Erythroblast (primary cell): ENCODE results near the gene TMSB15C.
"Not testable (repeated sequence)": the region's sequence is repeated elsewhere in the genome, so short reads cannot be mapped to it uniquely, and the experiment has no call there.

ENCODE experiments used
- DNase-seq, 2 experiments: peaks; one replicate each; lab custom pipeline; 2025; lab: John Stamatoyannopoulos, UW
- GATA1 ChIP-seq: IDR thresholded peaks from 2 replicates; pipeline ENCODE4 v1.6.1; 2011; ENCODE audit warnings: low read depth, mild to moderate bottlenecking, control low read depth, low read length, moderate library complexity
- POLR2A ChIP-seq: IDR thresholded peaks from 2 replicates; pipeline ENCODE4 v1.6.1; 2011; ENCODE audit warnings: mild to moderate bottlenecking, low read length

TMSB15C gene

GRCh38 chrX:104085919-104086318 is 9.9 kb upstream of the TMSB15C start:
- no peak for TF ChIP-seq GATA1
- no peak for TF ChIP-seq POLR2A
- no peak for DNase-seq

- no peak for TF ChIP-seq POLR2A
- no peak for TF ChIP-seq GATA1
- no peak for DNase-seq
Observed at GRCh38 chrX:104085477-104085876, 9.4 kb upstream of the TMSB15C start.

DNA sequence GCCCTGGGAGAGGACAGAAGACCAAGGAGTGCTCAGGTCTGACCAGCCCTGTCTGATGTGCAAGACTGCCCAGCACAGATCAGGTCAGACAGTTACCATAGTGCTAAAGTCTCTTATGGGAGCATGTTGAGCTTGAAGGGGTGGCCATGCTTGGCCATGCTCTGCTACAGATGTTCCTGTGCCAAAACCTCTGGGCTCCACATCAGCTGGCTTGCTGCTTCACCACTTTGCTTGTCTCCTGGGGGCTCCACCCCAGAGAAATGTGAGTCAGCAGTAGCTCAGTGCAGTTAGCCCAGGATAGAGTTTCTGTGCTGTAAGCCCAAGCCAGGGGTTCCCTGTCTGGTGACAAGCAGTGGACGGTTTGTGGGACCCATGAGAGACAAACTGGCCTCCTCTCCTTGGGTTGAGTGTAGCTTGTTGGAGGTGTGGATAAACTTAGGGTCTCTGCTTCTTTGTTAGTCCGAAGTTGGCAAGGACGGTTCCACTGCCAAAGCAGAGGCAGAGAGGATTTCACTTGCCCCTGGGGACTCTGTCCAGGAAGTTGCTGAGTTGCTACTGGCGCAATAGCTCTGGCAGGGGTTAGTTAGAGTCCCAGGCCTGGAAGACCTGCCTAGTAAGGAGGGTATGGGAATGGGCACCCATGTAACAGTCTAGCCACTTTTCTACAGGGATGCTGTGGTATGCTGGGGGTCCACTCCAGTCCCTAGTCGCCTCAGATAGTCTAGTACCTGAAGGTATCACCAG is 8.7 kb upstream of the TMSB15C start:
- no peak for DNase-seq

GRCh38 chrX:104084063-104084462 is 8.0 kb upstream of the TMSB15C start:
- no peak for DNase-seq
- no peak for TF ChIP-seq GATA1
- no peak for TF ChIP-seq POLR2A

More for the DNA sequence above, 8.7 kb upstream of the TMSB15C start:
- no peak for TF ChIP-seq GATA1
- TF ChIP-seq POLR2A = no peak

DNA sequence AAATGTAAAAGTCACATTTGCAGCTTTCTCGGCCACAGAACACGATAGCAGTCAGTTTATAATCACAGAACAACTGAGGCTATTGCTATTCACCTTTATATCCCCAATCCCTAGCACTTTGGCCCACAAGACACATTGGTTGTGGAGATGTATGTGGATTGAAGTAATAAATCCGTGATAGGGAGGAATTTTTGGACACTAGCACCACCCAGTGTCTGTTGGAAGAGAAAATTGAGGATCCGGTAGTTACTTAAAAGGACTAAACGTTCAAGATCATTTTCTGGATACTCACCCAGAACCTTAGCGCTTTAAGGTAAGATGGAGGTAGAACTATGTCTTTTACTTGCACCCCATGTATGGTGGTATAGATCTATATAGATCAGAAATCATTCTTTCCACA is 1.8 kb upstream of the TMSB15C start:
- not testable (repeated sequence) for DNase-seq

DNA sequence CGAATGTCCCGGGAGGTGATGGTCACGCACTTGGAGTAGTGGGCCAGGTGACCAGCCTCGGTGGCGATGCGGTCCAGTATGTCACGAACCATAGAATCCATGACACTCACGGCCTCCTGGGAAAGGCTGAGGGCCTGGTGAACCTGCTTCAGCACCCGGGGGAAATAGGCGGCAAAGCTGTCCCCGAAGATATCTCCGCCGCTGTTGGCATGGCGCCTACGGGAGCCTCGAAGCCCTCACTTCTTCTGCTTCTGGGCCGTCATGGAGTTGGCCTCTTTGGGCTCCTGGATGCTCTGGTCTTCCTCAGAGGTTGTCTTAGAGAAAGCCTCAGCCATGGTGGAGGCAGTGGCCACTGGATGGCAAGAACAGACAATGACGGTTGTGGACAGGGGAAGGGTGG is 13.4 kb downstream of the TMSB15C start:
- not testable (repeated sequence) for DNase-seq

GRCh38 chrX:104054956-104055355 is 21.1 kb downstream of the TMSB15C start:
- not testable (repeated sequence) for DNase-seq

DNA sequence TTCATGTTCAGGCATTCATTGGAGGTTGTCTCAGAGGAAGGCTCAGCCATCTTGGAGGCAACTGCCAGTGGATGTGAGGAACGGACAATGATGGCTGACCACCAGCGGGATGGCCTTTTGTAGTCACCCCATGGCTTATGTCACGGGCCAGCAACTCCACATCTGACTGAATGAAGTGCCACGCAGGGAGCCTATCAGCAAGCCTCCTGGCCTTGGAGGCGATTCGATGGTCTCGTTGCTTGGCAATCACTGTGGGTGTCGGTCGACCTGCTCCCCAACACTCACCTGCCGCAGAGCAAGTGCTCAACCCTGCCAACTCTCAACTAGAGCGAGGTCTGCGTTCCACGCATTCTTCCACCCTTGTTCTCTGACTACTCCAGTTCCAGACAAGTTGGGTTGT is 28.9 kb downstream of the TMSB15C start:
- no peak for DNase-seq
- TF ChIP-seq GATA1 (no peak), POLR2A (no peak)

DNA sequence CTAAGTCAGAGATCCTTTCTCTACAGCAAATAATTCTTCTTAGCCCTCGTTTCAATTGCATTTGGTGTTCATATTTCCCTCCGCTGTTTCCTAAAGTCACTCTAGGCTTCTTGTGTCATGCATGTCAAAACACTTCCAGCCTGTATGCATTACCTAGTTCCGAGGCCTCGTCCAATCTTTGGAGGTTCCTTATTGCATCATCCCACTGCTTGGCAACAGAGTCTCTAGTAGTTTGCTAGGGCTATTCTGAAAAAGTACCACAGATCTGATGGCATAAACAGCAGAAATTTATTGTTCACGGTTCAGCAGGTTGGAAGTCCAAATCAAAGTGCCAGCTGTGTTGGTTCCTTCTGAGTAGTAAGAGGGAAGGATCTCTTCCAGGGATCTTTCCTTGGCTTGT is 30.4 kb downstream of the TMSB15C start:
- no peak for DNase-seq
- TF ChIP-seq POLR2A = no peak
- no peak for TF ChIP-seq GATA1

GRCh38 chrX:104041003-104041402 is 35.0 kb downstream of the TMSB15C start:
- TF ChIP-seq POLR2A (no peak), GATA1 (no peak)
- no peak for DNase-seq

DNA sequence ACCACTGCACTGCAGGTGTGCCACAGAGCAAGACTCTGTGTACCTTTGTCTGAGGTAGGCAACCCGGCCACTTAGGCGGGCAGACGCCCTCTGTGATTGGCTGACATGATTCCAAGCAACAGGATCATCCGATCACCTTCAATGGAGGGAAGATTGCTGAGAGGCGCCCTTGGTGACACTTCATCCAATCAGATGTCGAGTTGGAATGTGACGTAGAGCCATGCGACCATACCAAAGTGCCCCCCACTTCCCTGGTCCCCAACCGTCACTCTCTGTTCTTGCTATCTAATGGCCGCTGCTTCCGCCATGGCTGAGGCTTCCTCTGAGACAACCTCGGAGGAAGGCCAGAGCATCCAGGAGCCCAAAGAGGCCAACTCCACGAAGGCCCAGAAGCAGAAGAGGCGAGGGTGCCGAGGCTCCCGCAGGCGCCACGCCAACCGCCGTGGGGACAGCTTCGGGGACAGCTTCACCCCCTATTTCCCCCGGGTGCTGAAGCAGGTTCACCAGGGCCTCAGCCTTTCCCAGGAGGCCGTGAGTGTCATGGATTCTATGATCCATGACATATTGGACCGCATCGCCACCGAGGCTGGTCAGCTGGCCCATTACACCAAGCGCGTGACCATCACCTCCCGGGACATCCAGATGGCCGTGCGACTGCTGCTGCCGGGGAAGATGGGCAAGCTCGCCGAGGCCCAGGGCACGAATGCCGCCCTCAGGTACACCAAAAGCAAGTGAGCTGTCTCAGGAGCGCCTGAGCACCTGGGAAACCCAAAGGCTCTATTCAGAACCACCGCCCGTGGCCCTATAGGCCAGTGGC is 36.1 kb downstream of the TMSB15C start, which contains the start of gene H2BW2:
TSS of gene H2BW2 (plus strand) at position 268 of the 817 bp plus-strand sequence. CDS start at position 307, 39 bp downstream.
- no peak for TF ChIP-seq POLR2A
- TF ChIP-seq GATA1 = no peak

More for the DNA sequence above, 36.1 kb downstream of the TMSB15C start, which contains the start of gene H2BW2:
- DNase-seq = no peak
